ENCODE results near the gene REEP1.

DNA sequence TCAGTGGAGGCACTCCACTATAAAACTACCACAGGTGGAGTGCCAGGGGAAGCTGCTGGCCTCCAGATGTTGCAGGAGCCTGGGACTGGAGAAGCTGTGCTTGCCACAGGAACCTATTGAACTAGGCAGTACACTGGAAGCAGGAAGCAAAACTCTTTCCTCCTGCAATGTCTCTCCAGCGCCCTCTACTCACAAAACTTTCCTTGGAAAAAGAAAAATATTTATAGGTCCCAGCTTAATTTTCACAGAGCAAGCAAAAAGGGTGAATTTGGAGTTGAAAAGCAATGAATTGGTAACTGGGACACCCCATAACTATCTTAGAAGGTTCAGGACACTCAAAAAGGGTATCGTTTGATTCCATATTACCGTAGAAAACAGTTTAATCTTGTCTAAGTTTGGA is 33.2 kb upstream of the REEP1 start:
- TF ChIP-seq ASH2L (IDR thresholded peaks at IDR 0.05; ENCODE audit: insufficient read length, low read depth, low read length) (no peak), BHLHE40 (IDR thresholded peaks at IDR 0.05; ENCODE audit: low read length) (no peak), MIER3 (CRISPR knock-in tag; IDR thresholded peaks at IDR 0.05; ENCODE audit: borderline replicate concordance) (no peak), IRF2 (CRISPR knock-in tag; IDR thresholded peaks at IDR 0.05) (no peak), ZKSCAN1 (IDR thresholded peaks at IDR 0.05; ENCODE audit: low read length) (no peak), ETV6 (CRISPR knock-in tag; conservative IDR thresholded peaks at IDR 0.05) (no peak), MATR3 (CRISPR knock-in tag; IDR thresholded peaks at IDR 0.05) (no peak)
